Panc1 (cell line): ENCODE measurements around the gene HECA. TPM values are rescaled to one million over a fixed set of nuclear protein-coding genes. Genes with fewer than 3 reads are reported as not detected.

Experiments used
- ATAC-seq: fragments of 200-7000 bp; cut with Tn5 transposase; 2 replicates; pipeline ENCODE4 v1.9.1; 2020; ENCODE audit warnings: mild to moderate bottlenecking, moderate library complexity
- BruUV-seq: library from RNA; stranded (reverse); fragments of 400-500 nt; replicated peaks from 2 replicates; lab custom pipeline; 2021; lab: Mats Ljungman, UMichigan
- CTCF ChIA-PET: fragments of 300-600 bp; sonication (Branson Sonifier 250); formaldehyde crosslinking; loops from one replicate; lab custom pipeline; 2022; ENCODE audit warnings: antibody characterized with exemption; lab: Charles Lee
- POLR2A ChIA-PET: fragments of 300-600 bp; sonication (Branson Sonifier 250); formaldehyde crosslinking; loops from one replicate; lab custom pipeline; 2022; ENCODE audit warnings: antibody characterized with exemption; lab: Charles Lee
- DNase-seq: peaks from one replicate; pipeline ENCODE4 v3.0.0-alpha.2; 2010; ENCODE audit warnings: low read depth, low spot score
- H3K27ac ChIP-seq: 2 replicates; pipeline ENCODE4 v1.5.1; 2011; ENCODE audit warnings: mild to moderate bottlenecking, low read length, inconsistent platforms
- H3K27me3 ChIP-seq: fragments of 200-500 bp; sonication (Bioruptor generic); 2 replicates; pipeline ENCODE4 v1.6.0; 2014; ENCODE audit warnings: low read length, inconsistent platforms; ENCODE audit not compliant: control insufficient read depth, insufficient read depth
- H3K36me3 ChIP-seq: fragments of 200-500 bp; sonication (Bioruptor generic); 2 replicates; pipeline ENCODE4 v1.5.1; 2014; ENCODE audit warnings: inconsistent platforms, mild to moderate bottlenecking, low read length, moderate library complexity; ENCODE audit not compliant: control insufficient read depth, insufficient read depth
- H3K4me1 ChIP-seq: 2 replicates; pipeline ENCODE4 v1.5.1; 2011; ENCODE audit warnings: inconsistent platforms, mild to moderate bottlenecking, low read length, moderate library complexity; ENCODE audit not compliant: control insufficient read depth, insufficient read depth
- H3K4me3 ChIP-seq, 2 experiments: 2 replicates each; pipeline ENCODE4 v1.5.1; 2011 to 2012; ENCODE audit warnings: low read depth in 2 of 2, low read length in 2 of 2, mild to moderate bottlenecking in 2 of 2, inconsistent platforms in 1 of 2, moderate library complexity in 1 of 2
- H3K9me3 ChIP-seq: fragments of 200-500 bp; sonication (Bioruptor generic); 2 replicates; pipeline ENCODE4 v1.5.1; 2014; ENCODE audit warnings: low read depth, mild to moderate bottlenecking, inconsistent platforms, low read length, moderate library complexity; ENCODE audit not compliant: control insufficient read depth, insufficient read depth
- CTCF ChIP-seq: fragments of 450-650 bp; IDR thresholded peaks from 2 replicates; pipeline ENCODE4 v1.5.1; 2017; ENCODE audit warnings: mild to moderate bottlenecking
- POLR2AphosphoS5 ChIP-seq: IDR thresholded peaks from 2 replicates; pipeline ENCODE4 v1.6.1; 2012; ENCODE audit warnings: mild to moderate bottlenecking, low read depth, low read length, moderate library complexity
- REST ChIP-seq, 2 experiments: IDR thresholded peaks; 2 replicates each; pipeline ENCODE4 v1.6.1; 2011 to 2012; ENCODE audit warnings: low read depth in 2 of 2, control low read depth in 1 of 2, low read length in 1 of 2, mild to moderate bottlenecking in 1 of 2, moderate library complexity in 1 of 2; ENCODE audit not compliant: insufficient read depth in 1 of 2
- SIN3A ChIP-seq: IDR thresholded peaks from 2 replicates; pipeline ENCODE4 v1.6.1; 2012; ENCODE audit warnings: low read depth, mild to moderate bottlenecking, low read length, moderate library complexity, borderline replicate concordance; ENCODE audit not compliant: insufficient read depth
- TCF7L2 ChIP-seq: IDR thresholded peaks from 2 replicates; pipeline ENCODE4 v1.6.1; 2011; ENCODE audit warnings: mild to moderate bottlenecking, low read depth, low read length, inconsistent platforms
- in situ Hi-C: cut with HindIII; loops from 2 replicates; pipeline ENCODE4 v1.10.0; 2016; ENCODE audit warnings: low sequenced_read_pairs, low pct_unique_long_range_greater_than_20kb
- intact Hi-C: fragments of 100-400 bp; cut with micrococcal nuclease; formaldehyde crosslinking; loops from one replicate; pipeline ENCODE4 v1.10.0; 2022; ENCODE audit not compliant: unreplicated experiment
- total RNA-seq: library from RNA; stranded (reverse); gene quantifications from one replicate; pipeline ENCODE4 v1.2.1, GENCODE V29; 2021; ENCODE audit not compliant: unreplicated experiment

Gene HECA
- total RNA-seq, 1 experiment from 2014 or later: 3.9 TPM

GRCh38 chr6:139173172-139173571 is 38.3 kb downstream of the HECA start:
- Histone ChIP-seq H3K27ac (no peak overlapping the region), H3K4me3 (no peak overlapping the region), H3K9me3 (no peaks in the 10 kb centered on the region), H3K4me1 (no peaks in the 10 kb centered on the region), H3K27me3 (no peaks in the 10 kb centered on the region), H3K36me3 (no peaks in the 10 kb centered on the region)
- intact Hi-C loops: no loop called here
- TF ChIP-seq CTCF (no peak), SIN3A (no peak), TCF7L2 (no peak), REST (IDR thresholded peaks at IDR 0.05; ENCODE audit: insufficient read depth in 1 of 2, low read depth in 2 of 2, low read length in 1 of 2) (no peak), POLR2AphosphoS5 (no peak)
- DNase-seq: no peak
- CTCF ChIA-PET: no interaction called here
- in situ Hi-C loops: no loop called here
- POLR2A ChIA-PET: no interaction called here
- no TSS peak for BruUV-seq
- no peak for ATAC-seq

DNA sequence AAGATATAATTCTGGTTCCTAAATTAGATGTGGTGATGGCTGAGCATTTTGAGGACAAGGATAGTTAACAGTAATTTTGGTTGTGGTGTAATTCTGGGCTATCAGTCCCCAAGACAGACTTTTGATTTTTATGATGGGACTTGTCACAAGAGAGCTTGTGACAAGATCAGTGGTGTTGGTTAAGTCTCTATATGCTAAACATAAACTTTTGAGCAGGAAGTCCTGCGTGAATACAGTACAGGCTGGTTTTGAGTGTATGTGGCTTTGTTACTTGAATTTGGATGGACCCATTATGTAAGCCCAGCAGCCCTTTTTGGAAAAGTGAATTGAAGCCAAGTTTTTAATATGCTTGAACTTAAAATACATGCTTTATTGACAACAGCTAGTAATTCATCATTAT is 38.9 kb downstream of the HECA start:
- no peak for TF ChIP-seq REST (IDR thresholded peaks at IDR 0.05; ENCODE audit: insufficient read depth in 1 of 2, low read depth in 2 of 2, low read length in 1 of 2)
- no peak for TF ChIP-seq POLR2AphosphoS5
- no peak for TF ChIP-seq CTCF
- no peak for TF ChIP-seq TCF7L2
- no peak for TF ChIP-seq SIN3A
- H3K27me3 ChIP-seq: no peaks in the 10 kb centered on the region
- in situ Hi-C loops: no loop called here

More for the DNA sequence above, 38.9 kb downstream of the HECA start:
- ChIA-PET POLR2A (no interaction called here), CTCF (no interaction called here)
- ATAC-seq (no peak), DNase-seq (no peak)
- Histone ChIP-seq H3K4me1 (no peaks in the 10 kb centered on the region), H3K27ac (no peak overlapping the region), H3K36me3 (no peaks in the 10 kb centered on the region), H3K9me3 (no peaks in the 10 kb centered on the region), H3K4me3 (no peak overlapping the region)
- no TSS peak for BruUV-seq
- intact Hi-C loops: no loop called here
